ENCODE data around the gene MYL6.
"Not testable (repeated sequence)": the region's sequence is repeated elsewhere in the genome, so short reads cannot be mapped to it uniquely, and the experiment has no call there.

MYL6 gene

DNA sequence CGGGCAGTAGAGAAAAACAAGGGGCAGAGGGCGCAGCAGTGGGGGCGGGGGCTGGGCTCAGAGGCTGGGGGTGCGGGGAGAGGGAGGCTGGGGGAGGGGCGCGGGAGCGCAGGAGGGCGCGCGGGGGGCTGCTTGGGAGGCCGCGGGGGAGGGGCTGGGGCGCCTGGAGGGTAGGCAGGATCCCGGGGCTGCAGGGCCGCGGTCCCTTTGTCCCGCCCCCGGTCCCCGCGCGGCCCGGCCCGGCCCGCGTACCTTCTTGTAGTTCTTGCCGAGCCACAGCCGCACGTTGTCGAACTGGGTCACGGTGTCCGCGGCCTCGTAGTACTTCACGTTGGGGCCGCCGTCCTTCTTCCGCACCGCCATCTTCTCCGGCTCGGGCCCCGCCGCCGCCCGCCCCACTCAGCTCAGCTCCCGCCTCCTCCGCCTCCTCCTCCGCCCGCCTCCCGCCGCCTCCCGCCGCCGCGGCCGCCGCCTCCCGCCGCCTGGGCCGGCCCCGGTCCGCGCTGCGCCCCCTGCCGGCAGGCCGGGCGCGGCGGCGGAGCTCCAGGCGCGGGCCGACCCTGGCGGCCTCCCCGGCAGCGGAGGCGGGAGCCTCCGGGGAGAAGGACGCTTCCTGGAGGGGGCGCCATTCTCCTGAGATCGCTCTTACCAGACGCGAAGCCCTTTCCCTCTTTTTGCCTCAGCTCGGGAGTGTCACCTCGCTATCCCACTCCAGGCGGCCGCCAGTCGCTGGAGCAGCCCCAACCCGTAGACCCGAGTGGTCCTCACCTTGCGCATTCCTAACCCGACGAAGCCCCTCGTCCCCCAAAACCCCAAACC lies 31.1 kb downstream of the MYL6 start, which contains the start of gene SMARCC2:
Gene SMARCC2, minus strand, starts transcription at position 385 of the 819 bp plus-strand sequence. Its CDS starts 22 bp downstream, at position 363.
- DNase-seq (ENCODE audit: low read depth in 2 of 2), result peak; percentile 75 to 80

DNA sequence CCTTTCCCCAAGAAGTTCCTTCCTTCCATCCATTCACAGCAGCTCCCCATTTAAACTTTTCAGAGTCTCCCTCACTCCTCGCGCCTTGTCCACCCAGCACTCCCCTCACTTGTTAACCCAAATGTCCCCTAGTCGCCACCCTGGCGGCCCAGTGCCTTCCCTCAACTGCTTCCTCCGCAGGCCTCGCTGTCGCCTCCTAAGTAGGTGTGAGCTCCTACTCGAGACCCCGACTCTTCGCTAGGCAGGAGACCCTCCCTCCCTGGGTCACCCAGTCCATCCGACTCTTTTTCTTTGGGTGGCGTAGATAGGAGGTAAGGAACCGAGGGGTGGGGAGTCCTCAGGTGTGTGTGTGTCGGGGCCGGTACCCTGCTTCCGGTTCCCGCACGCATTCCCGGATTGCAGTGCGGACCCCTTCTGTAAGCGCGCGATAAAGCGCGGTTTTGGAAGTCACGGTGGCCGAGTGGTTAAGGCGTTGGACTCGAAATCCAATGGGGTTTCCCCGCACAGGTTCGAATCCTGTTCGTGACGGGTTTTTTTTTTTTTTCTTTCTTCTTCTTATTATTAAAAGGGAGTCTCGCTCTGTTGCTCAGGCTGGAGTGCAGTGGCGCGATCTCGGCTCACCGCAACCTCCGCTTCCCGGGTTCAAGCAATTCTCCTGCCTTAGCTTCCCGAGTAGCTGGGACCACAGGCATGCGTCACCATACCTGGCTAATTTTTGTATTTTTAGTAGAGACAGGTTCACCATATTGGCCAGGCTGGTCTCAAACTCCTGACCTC lies 31.9 kb downstream of the MYL6 start:
- DNase-seq (ENCODE audit: low read depth in 2 of 2), result peak; percentile 75 to 89

DNA sequence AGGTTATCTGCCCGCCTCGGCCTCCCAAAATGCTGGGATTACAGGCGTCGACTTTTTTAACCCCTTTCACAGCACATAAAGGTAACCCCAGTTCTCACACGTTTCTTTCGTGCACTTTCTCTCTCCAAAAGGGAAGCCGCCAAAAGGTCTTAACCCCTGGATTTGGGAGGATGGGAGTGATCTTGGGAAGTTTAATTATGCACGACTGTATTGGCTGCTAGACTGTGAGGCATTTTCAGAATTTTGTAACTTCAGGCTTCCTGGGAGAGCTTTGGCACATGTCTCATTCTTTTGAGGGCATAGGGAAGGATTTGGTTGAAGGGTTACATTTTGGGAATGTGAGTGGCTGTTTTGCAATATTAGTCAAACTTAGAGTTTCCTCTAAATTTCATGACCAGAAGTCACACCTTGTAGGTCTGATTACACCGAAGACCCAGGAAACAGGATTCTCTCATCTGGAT lies 32.6 kb downstream of the MYL6 start:
- DNase-seq (ENCODE audit: low read depth in 2 of 2), result no peak

DNA sequence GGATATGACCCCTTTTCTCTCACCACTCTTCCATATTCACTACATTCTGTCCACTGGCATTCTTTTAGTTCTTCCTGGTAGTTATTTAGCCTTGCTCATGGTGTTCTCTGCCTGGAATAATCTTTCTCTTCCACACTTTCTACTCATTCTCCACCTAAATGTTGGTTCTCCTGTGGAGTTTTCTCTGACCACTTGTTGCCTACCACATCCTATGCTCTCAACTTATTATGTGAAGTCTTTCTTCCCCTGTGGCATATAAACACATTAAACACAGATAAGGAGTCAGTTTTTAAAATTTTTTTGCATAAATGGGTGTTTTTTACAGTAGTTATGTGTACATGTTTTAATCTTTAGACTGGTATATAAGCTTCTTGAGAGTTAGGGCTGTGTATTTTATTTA lies 34.4 kb downstream of the MYL6 start:
- no peak for DNase-seq (ENCODE audit: low read depth in 2 of 2)

DNA sequence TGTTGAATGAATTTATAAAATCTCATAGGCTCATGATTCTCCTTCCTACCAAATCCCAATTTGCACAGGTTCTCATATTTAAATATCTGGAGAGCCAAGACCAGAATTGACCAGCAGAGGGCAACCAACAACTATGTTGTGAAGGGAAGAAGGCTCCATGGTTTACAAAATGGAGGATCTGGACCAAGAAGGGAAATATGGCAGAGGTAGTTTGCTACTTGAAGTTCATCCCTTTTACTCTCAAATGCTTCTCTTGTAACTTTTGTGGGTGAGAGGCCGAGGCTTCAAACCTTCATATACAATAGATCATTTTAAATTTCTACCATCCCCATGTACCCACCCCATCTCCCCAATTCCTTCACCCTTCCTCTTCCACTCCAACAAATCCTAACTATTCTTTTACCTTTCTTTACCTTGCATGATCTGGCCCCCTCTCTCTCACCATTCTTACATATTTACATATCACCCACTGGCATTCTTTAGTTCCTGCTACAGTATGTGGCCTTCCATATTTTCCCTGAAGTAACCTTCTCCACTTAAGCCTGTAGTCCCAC lies 34.9 kb downstream of the MYL6 start:
- peak; percentile 62 to 75 for DNase-seq (ENCODE audit: low read depth in 2 of 2)

DNA sequence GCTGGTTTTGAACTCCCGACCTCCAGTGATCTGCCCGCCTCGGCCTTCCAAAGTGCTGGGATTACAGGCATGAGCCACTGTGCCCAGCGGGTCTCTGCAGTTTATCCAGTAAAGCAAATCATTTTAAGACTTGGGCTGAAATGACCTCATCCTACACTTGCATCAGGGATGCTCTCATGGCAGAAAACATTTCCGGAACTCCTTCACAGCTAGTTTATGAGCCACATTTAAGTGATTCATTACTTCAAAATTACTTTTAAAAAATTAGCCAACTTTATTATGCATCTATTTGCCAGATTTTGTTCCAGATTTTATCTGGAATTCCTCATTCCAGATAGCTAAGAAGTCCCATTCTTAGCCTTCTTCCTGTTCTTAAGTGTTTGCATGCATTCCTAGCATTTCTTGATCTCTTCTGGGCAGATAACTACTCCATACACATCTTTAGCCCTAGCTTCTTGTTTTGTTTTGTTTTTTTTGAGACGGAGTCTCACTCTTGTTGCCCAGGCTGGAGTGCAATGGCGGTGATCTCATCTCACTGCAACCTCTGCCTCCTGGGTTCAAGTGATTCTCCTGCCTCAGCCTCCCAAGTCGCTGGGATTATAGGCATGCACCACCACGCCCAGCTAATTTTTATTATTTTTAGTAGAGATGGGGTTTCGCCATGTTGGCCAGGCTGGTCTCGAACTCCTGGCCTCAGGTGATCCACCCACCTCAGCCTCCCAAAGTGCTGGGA lies 38.8 kb downstream of the MYL6 start:
- not testable (repeated sequence) for DNase-seq (ENCODE audit: low read depth in 2 of 2)

DNA sequence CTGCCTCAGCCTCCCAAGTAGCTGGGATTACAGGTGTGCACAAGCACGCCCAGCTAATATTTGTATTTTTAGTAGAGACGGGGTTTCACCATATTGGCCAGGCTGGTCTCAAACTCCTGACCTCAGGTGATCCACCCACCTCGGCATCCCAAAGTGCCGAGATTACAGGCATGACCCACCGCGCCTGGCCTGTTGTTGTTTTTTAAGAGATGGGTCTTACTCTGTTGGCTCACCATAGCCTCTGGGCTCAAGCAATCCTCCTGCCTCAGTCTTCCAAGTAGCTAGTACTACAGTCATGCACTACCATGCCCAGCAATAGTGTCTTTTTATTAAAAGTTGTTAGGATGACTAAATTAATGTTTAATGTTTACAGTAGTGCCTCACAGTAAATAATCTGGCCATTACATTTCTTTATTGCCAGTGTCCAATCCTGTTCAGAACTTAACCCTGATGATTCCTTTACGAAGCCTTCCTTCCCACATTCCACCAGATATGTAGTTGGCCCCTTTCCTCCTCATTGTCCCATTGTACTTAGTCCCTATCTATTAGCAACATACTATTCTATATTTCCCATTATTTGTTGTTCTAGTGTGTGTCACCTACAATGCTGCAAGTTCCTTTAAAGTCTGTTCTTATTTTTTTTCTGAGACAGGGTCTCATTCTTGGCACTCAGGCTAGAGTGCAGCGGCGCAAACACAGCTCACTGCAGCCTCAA lies 39.9 kb downstream of the MYL6 start:
- DNase-seq (ENCODE audit: low read depth in 2 of 2), result no peak

DNA sequence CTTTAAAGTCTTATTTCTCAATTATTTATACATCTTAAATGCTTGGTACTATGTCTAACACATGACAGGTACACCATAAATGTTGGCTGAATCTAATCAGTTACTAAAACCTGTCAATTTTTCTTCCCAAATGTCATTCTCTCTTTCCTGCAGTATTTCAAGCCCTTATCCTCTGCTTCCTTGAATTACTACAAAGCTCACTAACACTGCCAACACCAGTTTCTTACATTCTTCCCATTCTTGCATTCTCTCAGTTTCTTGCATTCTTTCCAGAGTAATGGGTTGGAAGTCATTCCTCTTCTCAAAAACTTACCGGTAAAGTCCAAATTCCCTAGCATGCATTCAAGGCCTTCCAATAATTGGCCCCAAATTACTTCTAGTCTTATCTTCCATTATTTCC lies 40.7 kb downstream of the MYL6 start:
- no peak for DNase-seq (ENCODE audit: low read depth in 2 of 2)

DNA sequence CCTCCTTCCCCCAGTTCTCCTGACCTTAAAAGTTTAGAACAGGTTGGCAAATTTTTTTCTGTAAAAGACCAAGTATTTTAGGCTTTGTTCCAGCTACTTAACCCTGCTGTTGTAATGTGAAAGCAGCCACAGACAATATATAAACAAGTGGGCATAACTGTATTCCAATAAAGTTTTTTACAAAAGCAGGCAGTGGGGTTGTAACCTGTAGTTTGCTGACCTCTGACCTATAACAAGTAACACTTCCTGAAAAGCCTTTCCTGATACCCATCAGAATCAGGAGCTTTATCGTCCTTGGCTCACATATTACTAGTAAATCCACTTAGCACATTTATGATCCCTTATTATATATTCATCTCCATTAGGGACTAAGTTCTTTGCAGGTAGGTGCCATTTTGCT lies 44.2 kb downstream of the MYL6 start:
- no peak for DNase-seq (ENCODE audit: low read depth in 2 of 2)

DNA sequence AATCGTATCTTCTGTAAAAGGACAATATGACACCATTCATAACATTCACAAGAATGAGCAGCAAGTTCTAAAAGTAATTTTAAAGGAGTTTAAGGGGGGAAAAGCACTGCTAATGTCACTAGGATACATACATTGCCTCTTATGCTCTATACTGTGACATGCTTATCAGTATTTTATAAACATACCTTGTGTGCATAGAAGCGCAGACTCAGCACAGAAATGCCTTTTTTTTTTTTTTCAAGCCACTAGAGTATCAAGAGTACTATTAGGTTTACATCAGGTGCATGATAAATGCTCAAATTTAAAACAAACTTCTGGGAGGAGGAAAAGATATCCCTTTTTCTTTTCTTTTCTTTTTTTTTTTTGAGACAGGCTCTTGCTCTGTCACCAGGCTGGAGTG lies 44.7 kb downstream of the MYL6 start:
- no peak for DNase-seq (ENCODE audit: low read depth in 2 of 2)

DNA sequence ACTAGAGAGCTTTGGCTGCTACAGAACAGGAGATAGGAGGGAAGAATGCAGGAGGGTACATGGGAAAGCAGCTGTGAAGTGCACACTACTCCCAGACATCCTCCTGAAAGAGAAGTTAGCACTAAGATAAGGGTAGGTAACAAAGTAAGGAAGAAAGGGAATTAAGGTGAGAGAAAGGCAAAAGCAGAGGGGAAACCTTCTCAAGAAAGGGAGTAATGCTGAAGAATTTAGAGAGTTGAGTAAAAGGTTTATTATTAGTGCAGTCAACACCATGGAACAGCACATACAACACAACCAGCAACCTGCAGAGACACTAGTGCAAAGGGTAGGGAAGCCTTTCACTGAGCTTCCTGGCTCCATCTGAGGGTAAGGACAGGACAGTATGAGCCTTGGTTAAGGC lies 46.1 kb downstream of the MYL6 start:
- no peak for DNase-seq (ENCODE audit: low read depth in 2 of 2)

DNA sequence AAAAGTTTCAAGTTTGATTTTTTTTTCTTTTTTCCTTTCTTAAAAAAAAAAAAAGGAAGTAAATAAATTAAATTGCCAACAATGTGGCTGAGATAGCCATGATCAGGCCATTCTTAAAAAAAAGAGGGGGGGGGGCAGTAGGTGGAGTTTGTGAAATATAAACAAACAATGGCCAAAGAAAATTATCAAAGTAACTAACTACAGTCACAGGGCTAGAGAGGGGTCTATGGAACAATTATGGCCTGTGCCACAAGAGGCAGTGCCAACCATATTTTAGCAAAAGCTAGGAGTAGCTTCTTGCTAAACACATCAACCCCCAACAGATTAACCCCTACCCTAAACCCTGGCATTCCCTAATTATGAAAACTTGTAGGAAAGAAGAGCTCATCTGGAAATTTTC lies 47.3 kb downstream of the MYL6 start:
- no peak for DNase-seq (ENCODE audit: low read depth in 2 of 2)

DNA sequence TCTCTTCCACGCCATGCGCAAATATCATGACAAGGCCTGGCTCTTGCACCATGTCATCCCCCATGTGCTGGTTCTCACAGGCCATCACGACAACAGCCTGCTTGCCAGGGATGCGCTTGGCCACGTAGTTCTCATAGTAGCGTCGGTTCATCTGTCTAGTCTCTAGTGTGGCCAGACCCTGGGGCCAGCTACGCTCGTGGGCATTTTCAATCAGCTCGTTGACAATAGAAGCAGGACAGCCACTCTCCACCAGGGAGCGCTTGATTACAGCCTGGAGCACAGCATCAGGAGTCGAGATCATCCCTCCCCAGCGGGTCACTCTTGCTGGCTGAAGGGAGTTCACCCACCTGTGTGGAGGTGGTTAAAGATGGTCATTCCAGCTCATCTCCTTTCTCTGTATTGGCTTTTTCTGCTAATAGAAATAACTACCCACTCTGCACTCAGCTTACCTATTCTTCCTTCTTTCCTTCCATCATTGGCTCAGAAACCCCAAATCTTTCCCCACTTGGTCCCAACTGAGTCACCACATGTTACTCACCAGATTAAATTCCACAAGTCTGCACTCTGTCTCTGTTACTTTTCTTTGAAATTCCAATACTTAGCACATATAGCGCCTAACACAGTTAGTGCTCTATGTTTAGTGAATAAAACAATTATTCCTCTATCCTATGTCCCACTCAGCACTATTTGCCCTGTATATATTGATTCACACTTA lies 48.5 kb downstream of the MYL6 start:
- no peak for DNase-seq (ENCODE audit: low read depth in 2 of 2)

DNA sequence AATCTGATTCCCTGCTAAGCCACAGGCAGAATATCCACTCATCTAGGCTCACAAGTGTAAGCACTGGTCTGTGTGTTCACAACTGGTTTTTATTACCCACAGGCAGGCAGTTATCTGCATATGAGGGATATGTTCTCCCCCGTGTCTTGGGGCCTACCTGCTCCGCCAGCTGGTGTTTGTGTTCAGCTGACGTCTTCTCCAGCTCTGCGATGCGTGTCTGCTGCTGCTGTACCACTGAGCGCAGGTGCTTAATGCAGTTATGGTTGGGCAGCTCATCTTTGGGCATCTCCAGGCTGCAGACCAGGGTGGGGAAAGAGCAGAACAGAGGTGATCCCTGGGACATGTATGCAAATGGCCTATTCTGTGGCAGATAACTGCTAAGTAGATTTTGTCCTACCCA lies 49.8 kb downstream of the MYL6 start:
- no peak for DNase-seq (ENCODE audit: low read depth in 2 of 2)

Data from stimulated activated CD4-positive, alpha-beta T cell treated with anti-CD3 and anti-CD28 coated beads, Interleukin-4, amount 100 ng/mL, for 48 hours (primary cell).